ENCODE results near the gene MED9. TPM values are rescaled to one million over a fixed set of nuclear protein-coding genes. Genes with fewer than 3 reads are reported as not detected.
A peak's percentile ranks its signal among the peaks of the same experiment; 100 is the strongest.

The MED9 gene
- total and polyA plus RNA-seq, 11 donors = 26.3 to 64.4 (median 34.2) TPM

- Histone ChIP-seq H3K4me1 (peaks cover 0 to 14% (median 7%) of the 10 kb centered on the region in 12 donors), H3K4me3 (no peak overlapping the region), H3K36me3 (no peaks in the 10 kb centered on the region), H3K27ac (peak overlapping the region in 1 of 12 donors; percentile 7), H3K27me3 (no peaks in the 10 kb centered on the region), H3K9me3 (no peaks in the 10 kb centered on the region)
- intact Hi-C loops (cut with DNase I) = loop anchor here in 1 of 10 donors (10.0 kb wide), 1 partner anchor 91 kb away; no protein-coding TSS in a partner anchor
- ATAC-seq (peak in 1 of 4 donors; percentile 13), DNase-seq (no peak)
- no peak for TF ChIP-seq POLR2A (IDR thresholded peaks at IDR 0.05)
- no peak for TF ChIP-seq CTCF (IDR thresholded peaks at IDR 0.05)
- WGBS, 4 donors = 64 to 78% (median 70%) methylated on average over 7 to 8 of the region's 8 CpGs
Observed at GRCh38 chr17:17445296-17445924, 31.4 kb upstream of the MED9 start.

GRCh38 chr17:17445925-17446665, 30.7 kb upstream of the MED9 start:
- no peaks in the 10 kb centered on the region for H3K27me3 ChIP-seq
- H3K36me3 ChIP-seq = no peaks in the 10 kb centered on the region
- H3K4me1 ChIP-seq = peaks cover 0 to 14% (median 7%) of the 10 kb centered on the region in 12 donors
- intact Hi-C loops (cut with DNase I) = loop anchor here in 1 of 10 donors (10.0 kb wide), 1 partner anchor 91 kb away; no protein-coding TSS in a partner anchor
- peak in 3 of 4 donors; percentile 50 to 74 (median 57) for ATAC-seq
- TF ChIP-seq POLR2A (IDR thresholded peaks at IDR 0.05) = no peak
- no peak for TF ChIP-seq CTCF (IDR thresholded peaks at IDR 0.05)
- WGBS, 4 donors = 49 to 63% (median 55%) methylated on average over 12 of the region's 12 CpGs
- peak in 1 of 5 donors; percentile 21 for DNase-seq
- H3K4me3 ChIP-seq = no peak overlapping the region
- peak overlapping the region in 1 of 12 donors; percentile 7 for H3K27ac ChIP-seq
- no peaks in the 10 kb centered on the region for H3K9me3 ChIP-seq

GRCh38 chr17:17446666-17447155, 30.1 kb upstream of the MED9 start:
- H3K9me3 ChIP-seq = no peaks in the 10 kb centered on the region
- H3K4me1 ChIP-seq = peaks cover 0 to 14% (median 6%) of the 10 kb centered on the region in 12 donors
- H3K27me3 ChIP-seq = no peaks in the 10 kb centered on the region
- ATAC-seq (no peak), DNase-seq (no peak)
- no peak overlapping the region for H3K27ac ChIP-seq
- no peaks in the 10 kb centered on the region for H3K36me3 ChIP-seq
- H3K4me3 ChIP-seq = no peak overlapping the region
- WGBS, 4 donors = 77 to 94% (median 83%) methylated on average over 2 to 4 of the region's 4 CpGs
- intact Hi-C loops (cut with DNase I) = loop anchor here in 1 of 10 donors (10.0 kb wide), 1 partner anchor 92 kb away; no protein-coding TSS in a partner anchor
- TF ChIP-seq POLR2A (IDR thresholded peaks at IDR 0.05) = no peak

GRCh38 chr17:17447264-17447663, 29.5 kb upstream of the MED9 start:
- Histone ChIP-seq H3K27me3 (no peaks in the 10 kb centered on the region), H3K4me1 (peaks cover 0 to 14% (median 6%) of the 10 kb centered on the region in 12 donors), H3K36me3 (no peaks in the 10 kb centered on the region), H3K9me3 (no peaks in the 10 kb centered on the region), H3K27ac (no peak overlapping the region), H3K4me3 (no peak overlapping the region)
- 79 to 93% (median 87%) methylated on average over 5 of the region's 5 CpGs for WGBS, 4 donors
- DNase-seq (no peak), ATAC-seq (no peak)
- TF ChIP-seq CTCF (IDR thresholded peaks at IDR 0.05) = no peak
- no peak for TF ChIP-seq POLR2A (IDR thresholded peaks at IDR 0.05)
- intact Hi-C loops (cut with DNase I) = loop anchor here in 1 of 10 donors (10.0 kb wide), 1 partner anchor 92 kb away; no protein-coding TSS in a partner anchor

Data from heart left ventricle (tissue), 16 donors.